Measurements from ENCODE around the gene ARHGAP23.

Gene ARHGAP23

DNA sequence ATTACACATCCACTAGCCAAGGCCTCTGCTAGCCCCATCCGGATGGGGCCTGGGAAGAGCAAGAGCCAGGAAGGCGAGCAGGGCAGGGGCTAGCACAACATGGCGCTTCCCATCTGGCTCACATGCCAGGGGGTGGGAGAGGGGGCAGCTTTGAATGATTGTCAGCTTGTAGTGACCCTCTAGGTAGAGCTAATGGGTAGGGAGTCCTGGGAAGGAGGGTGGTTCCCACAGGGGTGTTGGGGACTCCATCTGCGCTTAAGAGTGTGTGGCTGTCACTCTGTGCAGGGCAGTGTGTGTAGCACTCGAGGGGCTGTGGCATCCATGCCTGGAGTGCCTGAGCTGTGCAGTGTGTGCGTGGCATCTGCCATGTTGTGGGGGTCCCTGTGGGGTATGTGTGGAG is 24.5 kb downstream of the ARHGAP23 start:
- Histone ChIP-seq H2BK120ac (ENCODE audit: low read depth, low read length) (no peak overlapping the region), H2BK15ac (replicated peaks; ENCODE audit: low read depth) (no peak overlapping the region), H3K18ac (ENCODE audit: low read length) (peak overlapping the region; percentile 3), H3K4ac (ENCODE audit: low read depth, low read length) (peak overlapping the region; percentile 21), H3K27me3 (ENCODE audit: insufficient read depth, low read length, poor library complexity) (no peaks in the 10 kb centered on the region), H3K9ac (ENCODE audit: low read length) (peak overlapping the region; percentile 66), H3K23ac (ENCODE audit: low read length) (no peak overlapping the region), H3K79me1 (ENCODE audit: low read length) (peaks cover 16% of the 10 kb centered on the region), H3K4me2 (ENCODE audit: low read length) (no peak overlapping the region), H3K4me1 (ENCODE audit: control insufficient read depth, low read depth, low read length) (peaks cover 36% of the 10 kb centered on the region), H3K4me3 (ENCODE audit: low read length) (no peak overlapping the region), H2AK5ac (ENCODE audit: low read length) (peak overlapping the region; percentile 41), H3K27ac (ENCODE audit: low read depth, low read length) (peak overlapping the region; percentile 61), H3K56ac (ENCODE audit: low read length) (peak overlapping the region; percentile 91), H4K5ac (ENCODE audit: low read length) (no peak overlapping the region), H4K8ac (ENCODE audit: low read depth, low read length) (no peak overlapping the region), H3K36me3 (ENCODE audit: control insufficient read depth, insufficient read depth, low read length) (no peaks in the 10 kb centered on the region), H3K79me2 (ENCODE audit: control insufficient read depth, insufficient read depth, low read length) (peaks cover 21% of the 10 kb centered on the region), H2BK5ac (ENCODE audit: low read length) (peak overlapping the region; percentile 14)
- no CpG with 5 or more reads among the region's 6 CpGs for WGBS (ENCODE audit: extremely low coverage, insufficient coverage, low lambda C conversion rate)
- peak; percentile 54 for DNase-seq

DNA sequence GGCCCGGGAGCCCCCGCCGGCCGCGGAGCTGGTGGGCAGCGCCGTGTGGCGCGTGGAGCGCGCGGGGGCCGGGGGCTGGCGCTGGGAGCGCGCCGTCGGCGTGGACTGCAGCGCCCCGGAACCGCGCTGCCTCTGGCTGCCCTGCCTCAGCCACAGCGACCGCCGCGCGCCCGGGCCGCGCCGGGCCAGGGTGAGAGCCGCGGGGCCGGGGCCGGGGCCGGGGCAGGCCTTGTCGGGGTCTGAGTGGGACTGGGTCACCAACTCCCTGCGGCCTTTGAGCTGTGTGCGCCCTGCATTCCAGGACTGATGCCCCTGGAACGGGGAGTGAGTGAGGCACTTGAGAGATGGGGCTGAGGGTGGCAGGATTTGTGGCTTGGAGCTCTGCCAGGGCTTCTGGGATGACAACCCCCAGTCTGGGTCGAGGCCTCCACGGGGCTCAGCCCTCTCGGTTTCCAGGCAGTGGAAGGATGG is 25.7 kb downstream of the ARHGAP23 start:
- Histone ChIP-seq H2BK120ac (ENCODE audit: low read depth, low read length) (peak overlapping the region; percentile 31), H2BK15ac (replicated peaks; ENCODE audit: low read depth) (no peak overlapping the region), H3K9ac (ENCODE audit: low read length) (peak overlapping the region; percentile 72), H3K4ac (ENCODE audit: low read depth, low read length) (peak overlapping the region; percentile 61), H3K27me3 (ENCODE audit: insufficient read depth, low read length, poor library complexity) (no peaks in the 10 kb centered on the region), H4K5ac (ENCODE audit: low read length) (no peak overlapping the region), H2BK5ac (ENCODE audit: low read length) (no peak overlapping the region), H3K4me2 (ENCODE audit: low read length) (peak overlapping the region; percentile 59), H3K36me3 (ENCODE audit: control insufficient read depth, insufficient read depth, low read length) (no peaks in the 10 kb centered on the region), H3K23ac (ENCODE audit: low read length) (peak overlapping the region; percentile 48), H3K27ac (ENCODE audit: low read depth, low read length) (peak overlapping the region; percentile 60), H3K56ac (ENCODE audit: low read length) (peak overlapping the region; percentile 89), H3K79me1 (ENCODE audit: low read length) (peaks cover 16% of the 10 kb centered on the region), H3K4me1 (ENCODE audit: control insufficient read depth, low read depth, low read length) (peaks cover 36% of the 10 kb centered on the region), H3K18ac (ENCODE audit: low read length) (peak overlapping the region; percentile 70), H3K4me3 (ENCODE audit: low read length) (no peak overlapping the region), H2AK5ac (ENCODE audit: low read length) (no peak overlapping the region), H4K8ac (ENCODE audit: low read depth, low read length) (no peak overlapping the region), H3K79me2 (ENCODE audit: control insufficient read depth, insufficient read depth, low read length) (peaks cover 21% of the 10 kb centered on the region)
- no CpG with 5 or more reads among the region's 44 CpGs for WGBS (ENCODE audit: extremely low coverage, insufficient coverage, low lambda C conversion rate)
- no peak for DNase-seq

DNA sequence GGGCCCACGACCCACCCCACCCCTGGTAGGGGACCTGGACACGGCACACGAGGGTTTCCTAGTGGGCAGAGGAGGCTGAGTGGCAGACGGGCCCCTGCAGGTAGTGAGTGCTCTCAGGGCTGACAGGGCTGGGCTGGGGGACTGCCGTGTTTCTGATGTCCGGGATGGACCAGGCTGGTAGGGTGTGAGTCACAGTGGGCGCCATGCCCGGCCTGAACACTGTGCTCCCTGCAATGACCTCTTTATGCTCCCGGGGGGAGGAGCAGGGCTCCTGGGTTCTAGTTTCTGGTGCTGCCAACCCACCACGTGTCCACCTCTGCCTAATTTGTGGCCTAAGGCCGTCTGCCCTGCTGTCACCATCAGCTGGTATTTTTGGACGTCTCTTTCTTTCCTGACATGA is 26.3 kb downstream of the ARHGAP23 start:
- peak overlapping the region; percentile 70 for H3K18ac ChIP-seq (ENCODE audit: low read length)
- H3K79me1 ChIP-seq (ENCODE audit: low read length): peaks cover 16% of the 10 kb centered on the region
- peak overlapping the region; percentile 87 for H2AK5ac ChIP-seq (ENCODE audit: low read length)
- peaks cover 21% of the 10 kb centered on the region for H3K79me2 ChIP-seq (ENCODE audit: control insufficient read depth, insufficient read depth, low read length)
- H3K27me3 ChIP-seq (ENCODE audit: insufficient read depth, low read length, poor library complexity): no peaks in the 10 kb centered on the region
- H3K23ac ChIP-seq (ENCODE audit: low read length): peak overlapping the region; percentile 48
- H2BK120ac ChIP-seq (ENCODE audit: low read depth, low read length): peak overlapping the region; percentile 31
- H2BK5ac ChIP-seq (ENCODE audit: low read length): peak overlapping the region; percentile 48
- peaks cover 35% of the 10 kb centered on the region for H3K4me1 ChIP-seq (ENCODE audit: control insufficient read depth, low read depth, low read length)
- no peak for DNase-seq
- H3K36me3 ChIP-seq (ENCODE audit: control insufficient read depth, insufficient read depth, low read length): no peaks in the 10 kb centered on the region
- no CpG with 5 or more reads among the region's 12 CpGs for WGBS (ENCODE audit: extremely low coverage, insufficient coverage, low lambda C conversion rate)
- H3K4me2 ChIP-seq (ENCODE audit: low read length): peak overlapping the region; percentile 59
- H3K56ac ChIP-seq (ENCODE audit: low read length): peak overlapping the region; percentile 89
- peak overlapping the region; percentile 72 for H3K9ac ChIP-seq (ENCODE audit: low read length)
- no peak overlapping the region for H4K5ac ChIP-seq (ENCODE audit: low read length)
- peak overlapping the region; percentile 61 for H3K4ac ChIP-seq (ENCODE audit: low read depth, low read length)
- no peak overlapping the region for H4K8ac ChIP-seq (ENCODE audit: low read depth, low read length)
- peak overlapping the region; percentile 60 for H3K27ac ChIP-seq (ENCODE audit: low read depth, low read length)
- no peak overlapping the region for H3K4me3 ChIP-seq (ENCODE audit: low read length)
- no peak overlapping the region for H2BK15ac ChIP-seq (replicated peaks; ENCODE audit: low read depth)

DNA sequence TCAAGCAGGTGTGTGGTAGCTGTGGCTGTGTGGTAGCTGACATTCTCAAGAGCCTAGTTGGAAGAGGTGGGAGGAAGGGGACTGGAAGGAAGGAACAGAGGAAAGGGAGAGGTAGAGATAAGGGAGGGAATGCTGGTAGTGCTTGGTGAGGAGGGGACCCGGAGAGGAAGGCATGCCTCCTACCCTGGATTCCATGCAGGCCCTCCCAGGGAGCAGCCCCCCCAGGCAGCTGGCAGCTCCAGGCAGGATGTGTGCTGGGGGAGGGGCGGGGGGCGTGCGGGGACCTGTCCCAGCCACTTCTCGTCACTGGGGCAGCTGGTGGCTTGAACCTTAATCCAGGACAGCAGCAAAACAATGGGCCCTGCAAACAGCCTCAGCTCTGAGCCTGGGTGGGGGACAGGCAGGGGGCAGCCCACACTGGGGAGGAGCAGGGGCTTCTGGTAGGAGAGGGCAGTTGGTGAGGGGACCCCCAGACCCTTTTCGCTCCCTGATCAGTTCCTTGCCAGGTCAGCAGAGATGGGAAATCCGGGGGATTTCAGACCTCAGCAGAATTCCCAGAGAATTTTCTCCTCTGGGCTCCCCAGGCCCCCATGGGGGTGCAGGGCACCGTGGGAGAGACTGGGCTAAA is 27.1 kb downstream of the ARHGAP23 start:
- peak overlapping the region; percentile 72 for H3K9ac ChIP-seq (ENCODE audit: low read length)
- H3K56ac ChIP-seq (ENCODE audit: low read length): peak overlapping the region; percentile 89
- peaks cover 15% of the 10 kb centered on the region for H3K79me1 ChIP-seq (ENCODE audit: low read length)
- no CpG with 5 or more reads among the region's 8 CpGs for WGBS (ENCODE audit: extremely low coverage, insufficient coverage, low lambda C conversion rate)
- DNase-seq: peak; percentile 73
- no peak overlapping the region for H4K8ac ChIP-seq (ENCODE audit: low read depth, low read length)
- H3K18ac ChIP-seq (ENCODE audit: low read length): peak overlapping the region; percentile 69
- H2AK5ac ChIP-seq (ENCODE audit: low read length): peak overlapping the region; percentile 87
- peak overlapping the region; percentile 3 for H3K23ac ChIP-seq (ENCODE audit: low read length)
- H3K79me2 ChIP-seq (ENCODE audit: control insufficient read depth, insufficient read depth, low read length): peaks cover 21% of the 10 kb centered on the region
- H3K27me3 ChIP-seq (ENCODE audit: insufficient read depth, low read length, poor library complexity): no peaks in the 10 kb centered on the region
- H3K4ac ChIP-seq (ENCODE audit: low read depth, low read length): peak overlapping the region; percentile 76
- peak overlapping the region; percentile 48 for H2BK5ac ChIP-seq (ENCODE audit: low read length)
- H3K36me3 ChIP-seq (ENCODE audit: control insufficient read depth, insufficient read depth, low read length): no peaks in the 10 kb centered on the region
- peaks cover 28% of the 10 kb centered on the region for H3K4me1 ChIP-seq (ENCODE audit: control insufficient read depth, low read depth, low read length)
- no peak overlapping the region for H2BK15ac ChIP-seq (replicated peaks; ENCODE audit: low read depth)
- no peak overlapping the region for H3K4me3 ChIP-seq (ENCODE audit: low read length)
- H2BK120ac ChIP-seq (ENCODE audit: low read depth, low read length): no peak overlapping the region
- H3K27ac ChIP-seq (ENCODE audit: low read depth, low read length): peak overlapping the region; percentile 84
- H3K4me2 ChIP-seq (ENCODE audit: low read length): peak overlapping the region; percentile 59
- no peak overlapping the region for H4K5ac ChIP-seq (ENCODE audit: low read length)

DNA sequence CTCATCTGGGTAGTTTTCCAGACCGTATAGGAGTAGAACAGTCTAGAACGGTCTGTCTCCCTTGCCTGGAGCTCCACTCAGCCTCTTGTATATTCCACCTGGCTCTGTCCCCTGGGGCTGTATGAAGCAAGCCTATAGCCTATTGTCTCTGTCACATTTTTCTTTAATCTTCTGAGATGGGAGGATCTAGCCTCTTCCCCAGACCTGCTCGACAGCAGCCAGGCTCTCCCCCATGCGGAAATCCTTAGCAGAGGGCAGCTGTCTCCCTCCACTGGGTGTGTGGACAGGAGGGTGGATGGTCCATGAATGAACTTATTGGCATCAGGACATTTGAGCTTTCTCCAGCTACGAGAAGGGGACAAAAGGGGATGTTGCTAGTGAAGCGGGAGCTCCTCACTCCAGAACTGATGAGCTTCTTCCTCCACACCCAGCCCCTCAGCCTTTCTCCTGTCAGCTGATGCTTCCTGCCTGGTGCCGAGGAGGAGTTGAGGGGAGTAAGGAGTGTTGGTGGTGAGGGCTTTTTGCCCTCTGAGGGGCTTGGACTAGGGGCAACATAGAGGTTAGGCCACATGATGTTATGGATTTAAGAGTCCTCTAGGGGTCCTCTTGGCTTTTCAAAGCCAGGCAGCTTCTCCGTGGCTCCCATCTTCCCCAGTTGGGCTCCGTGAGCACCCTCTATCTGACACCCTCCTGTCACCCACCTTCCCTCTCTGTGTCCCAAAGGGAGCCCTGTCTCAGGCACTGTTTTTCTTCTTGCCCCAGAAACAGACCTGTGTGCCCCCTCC is 28.0 kb downstream of the ARHGAP23 start:
- Histone ChIP-seq H3K18ac (ENCODE audit: low read length) (peak overlapping the region; percentile 69), H3K4me2 (ENCODE audit: low read length) (no peak overlapping the region), H3K27ac (ENCODE audit: low read depth, low read length) (peak overlapping the region; percentile 84), H3K56ac (ENCODE audit: low read length) (peak overlapping the region; percentile 89), H2AK5ac (ENCODE audit: low read length) (peak overlapping the region; percentile 95), H3K27me3 (ENCODE audit: insufficient read depth, low read length, poor library complexity) (no peaks in the 10 kb centered on the region), H3K36me3 (ENCODE audit: control insufficient read depth, insufficient read depth, low read length) (no peaks in the 10 kb centered on the region), H4K8ac (ENCODE audit: low read depth, low read length) (no peak overlapping the region), H3K9ac (ENCODE audit: low read length) (peak overlapping the region; percentile 56), H3K23ac (ENCODE audit: low read length) (no peak overlapping the region), H3K79me2 (ENCODE audit: control insufficient read depth, insufficient read depth, low read length) (peaks cover 21% of the 10 kb centered on the region), H2BK15ac (replicated peaks; ENCODE audit: low read depth) (no peak overlapping the region), H2BK5ac (ENCODE audit: low read length) (peak overlapping the region; percentile 72), H3K4me1 (ENCODE audit: control insufficient read depth, low read depth, low read length) (peaks cover 25% of the 10 kb centered on the region), H3K4me3 (ENCODE audit: low read length) (no peak overlapping the region), H3K79me1 (ENCODE audit: low read length) (peaks cover 15% of the 10 kb centered on the region), H2BK120ac (ENCODE audit: low read depth, low read length) (no peak overlapping the region), H4K5ac (ENCODE audit: low read length) (no peak overlapping the region), H3K4ac (ENCODE audit: low read depth, low read length) (peak overlapping the region; percentile 76)
- WGBS (ENCODE audit: extremely low coverage, insufficient coverage, low lambda C conversion rate): no CpG with 5 or more reads among the region's 9 CpGs
- DNase-seq: peak; percentile 90
